ENCODE measurements around the gene CEP164. TPM values are rescaled to one million over a fixed set of nuclear protein-coding genes. Genes with fewer than 3 reads are reported as not detected.

Gene CEP164
- polyA plus RNA-seq, 1 of the 3 experiments (the other 2 are of a cell fraction), result 27.7 TPM

- H3K27me3 ChIP-seq (ENCODE audit: insufficient read depth), result no peaks in the 10 kb centered on the region
- peak; percentile 91 for DNase-seq
- H3K9ac ChIP-seq, result no peak overlapping the region
- H3F3A ChIP-seq (replicated peaks; ENCODE audit: insufficient read depth), result no peaks in the 10 kb centered on the region
- TF ChIP-seq RAD21 (IDR thresholded peaks at IDR 0.05; ENCODE audit: low read length), result peak; percentile 95
- TF ChIP-seq GABPA (IDR thresholded peaks at IDR 0.05; ENCODE audit: low read depth), result no peak
- no peak for TF ChIP-seq USF1 (IDR thresholded peaks at IDR 0.05; ENCODE audit: borderline replicate concordance, low read depth)
- no peak for TF ChIP-seq NRF1 (IDR thresholded peaks at IDR 0.05; ENCODE audit: low read depth, low read length)
- no peak for TF ChIP-seq MEF2A (IDR thresholded peaks at IDR 0.05; ENCODE audit: borderline replicate concordance, low read depth)
- TF ChIP-seq CTCF (IDR thresholded peaks at IDR 0.05), result peak; percentile 95
- TF ChIP-seq PBX3 (IDR thresholded peaks at IDR 0.05), result no peak
- no peak for TF ChIP-seq ELF1 (IDR thresholded peaks at IDR 0.05)
- TF ChIP-seq TCF12 (IDR thresholded peaks at IDR 0.05), result no peak
- no peak for TF ChIP-seq MAX (IDR thresholded peaks at IDR 0.05; ENCODE audit: low read depth)
- peak; percentile 88 for TF ChIP-seq SMC3 (IDR thresholded peaks at IDR 0.05; ENCODE audit: low read depth, low read length)
- peak; percentile 17; the same call in 1 of the 2 replicates for TF ChIP-seq MXI1 (IDR thresholded peaks at IDR 0.05; ENCODE audit: low read depth, low read length)
- TF ChIP-seq EP300 (IDR thresholded peaks at IDR 0.05; ENCODE audit: borderline replicate concordance in 1 of 2, low read depth in 1 of 2, low read length in 1 of 2), result no peak
- H3K36me3 ChIP-seq (replicated peaks in 1 of 2; ENCODE audit: control insufficient read depth in 1 of 2, insufficient read depth in 2 of 2, low read length in 1 of 2), result no peaks in the 10 kb centered on the region
- ChIA-PET CTCF (interaction anchor here (0.6 to 16.8 kb wide), 139 partner anchors 9 to 666 kb away, joined by 3 to 449 read pairs (median 4); partner anchors contain the start of genes CEP164, DSCAML1 and FXYD2), POLR2A (interaction anchor here (0.6 to 1.6 kb wide), 4 partner anchors 17 to 391 kb away, joined by 3 to 9 read pairs (median 4); no protein-coding TSS in a partner anchor)
- peaks cover 0 to 10% of the 10 kb centered on the region in 2 experiments; a peak in 1 of 4 replicates for H3K4me1 ChIP-seq (ENCODE audit: control insufficient read depth in 1 of 2, insufficient read depth in 2 of 2, low read depth in 1 of 2, low read length in 1 of 2)
- H3K27ac ChIP-seq (ENCODE audit: low read depth in 2 of 2, low read length in 1 of 2), result no peak overlapping the region
- H4K20me1 ChIP-seq (ENCODE audit: insufficient read depth), result no peaks in the 10 kb centered on the region
- peak overlapping the region in 1 of 2 experiments; percentile 31; a peak in 1 of 4 replicates for H3K4me3 ChIP-seq (ENCODE audit: low read depth in 2 of 2, low read length in 1 of 2)
- WGBS (ENCODE audit: low lambda C conversion rate), result 31% methylated on average over 14 of the region's 17 CpGs
- no peaks in the 10 kb centered on the region for H3K79me2 ChIP-seq (ENCODE audit: insufficient read depth)
- no peak overlapping the region for H2AFZ ChIP-seq (ENCODE audit: low read depth)
- no peaks in the 10 kb centered on the region for H3K9me3 ChIP-seq
- H3K4me2 ChIP-seq, result no peak overlapping the region; the same call in 1 of the 2 replicates
- no peaks in the 10 kb centered on the region for H3K9me2 ChIP-seq
These were observed 98.6 kb downstream of the CEP164 start for GRCh38 chr11:117426297-117426685.

GRCh38 chr11:117426941-117427340, 99.3 kb downstream of the CEP164 start:
- Histone ChIP-seq H3K4me1 (ENCODE audit: control insufficient read depth in 1 of 2, insufficient read depth in 2 of 2, low read depth in 1 of 2, low read length in 1 of 2) (peaks cover 0 to 10% of the 10 kb centered on the region in 2 experiments; a peak in 1 of 4 replicates), H3K9me2 (no peaks in the 10 kb centered on the region), H2AFZ (ENCODE audit: low read depth) (no peak overlapping the region), H3K27me3 (ENCODE audit: insufficient read depth) (no peaks in the 10 kb centered on the region), H3K27ac (ENCODE audit: low read depth in 2 of 2, low read length in 1 of 2) (no peak overlapping the region), H4K20me1 (ENCODE audit: insufficient read depth) (no peaks in the 10 kb centered on the region), H3K79me2 (ENCODE audit: insufficient read depth) (no peaks in the 10 kb centered on the region), H3K9me3 (no peaks in the 10 kb centered on the region), H3F3A (replicated peaks; ENCODE audit: insufficient read depth) (no peaks in the 10 kb centered on the region), H3K4me3 (ENCODE audit: low read depth in 2 of 2, low read length in 1 of 2) (no peak overlapping the region), H3K4me2 (no peak overlapping the region), H3K36me3 (replicated peaks in 1 of 2; ENCODE audit: control insufficient read depth in 1 of 2, insufficient read depth in 2 of 2, low read length in 1 of 2) (no peaks in the 10 kb centered on the region), H3K9ac (no peak overlapping the region)
- ChIA-PET POLR2A (interaction anchor here (0.6 to 1.6 kb wide), 6 partner anchors 16 to 390 kb away, joined by 3 to 9 read pairs (median 3); no protein-coding TSS in a partner anchor), CTCF (interaction anchor here (0.6 to 16.8 kb wide), 64 partner anchors 9 to 656 kb away, joined by 3 to 449 read pairs (median 5); partner anchors contain the start of genes CEP164, DSCAML1 and FXYD2)
- 68% methylated on average over 7 of the region's 7 CpGs for WGBS (ENCODE audit: low lambda C conversion rate)
- no peak for DNase-seq
- TF ChIP-seq TAF1 (IDR thresholded peaks at IDR 0.05; ENCODE audit: borderline replicate concordance, low read depth, low read length), result no peak
- TF ChIP-seq USF1 (IDR thresholded peaks at IDR 0.05; ENCODE audit: borderline replicate concordance, low read depth), result no peak
- TF ChIP-seq RXRA (IDR thresholded peaks at IDR 0.05; ENCODE audit: borderline replicate concordance, low read depth), result no peak
- no peak for TF ChIP-seq MEF2A (IDR thresholded peaks at IDR 0.05; ENCODE audit: borderline replicate concordance, low read depth)
- TF ChIP-seq PBX3 (IDR thresholded peaks at IDR 0.05), result no peak
- TF ChIP-seq ELF1 (IDR thresholded peaks at IDR 0.05), result no peak
- no peak for TF ChIP-seq RFX5 (IDR thresholded peaks at IDR 0.05; ENCODE audit: low read length)
- no peak for TF ChIP-seq POLR2AphosphoS5 (IDR thresholded peaks at IDR 0.05; ENCODE audit: low read depth, low read length)
- no peak for TF ChIP-seq MXI1 (IDR thresholded peaks at IDR 0.05; ENCODE audit: low read depth, low read length)
- no peak for TF ChIP-seq TCF12 (IDR thresholded peaks at IDR 0.05)
- no peak for TF ChIP-seq USF2 (IDR thresholded peaks at IDR 0.05; ENCODE audit: borderline replicate concordance, low read depth, low read length)
- TF ChIP-seq CHD2 (IDR thresholded peaks at IDR 0.05; ENCODE audit: low read length, partially characterized antibody), result no peak
- no peak for TF ChIP-seq JUND (IDR thresholded peaks at IDR 0.05)
